K562 (cell line): Measurements from ENCODE around the gene SYN1. TPM values are rescaled to one million over a fixed set of nuclear protein-coding genes. Genes with fewer than 3 reads are reported as not detected.
A peak's percentile ranks its signal among the peaks of the same experiment; 100 is the strongest.

Source experiments
- KAT8 ChIP-seq: fragments of 450-650 bp; IDR thresholded peaks from 2 replicates; pipeline ENCODE4 v1.6.1; 2016; ENCODE audit warnings: low read depth, mild to moderate bottlenecking
- MCM5 ChIP-seq: fragments of 450-650 bp; IDR thresholded peaks from 2 replicates; pipeline ENCODE4 v1.6.1; 2016; ENCODE audit warnings: low read depth
- NFYB ChIP-seq: IDR thresholded peaks from 2 replicates; pipeline ENCODE4 v1.6.1; 2011; ENCODE audit warnings: mild to moderate bottlenecking, moderate library complexity; ENCODE audit not compliant: insufficient read length; ENCODE audit errors: extremely low read depth
- POLR2H ChIP-seq: IDR thresholded peaks from 2 replicates; pipeline ENCODE4 v1.6.1; 2016; ENCODE audit warnings: missing genetic modification characterization, low read depth, mild to moderate bottlenecking, control low read depth, missing compliant biosample characterization, moderate library complexity
- SIN3B ChIP-seq: fragments of 450-650 bp; IDR thresholded peaks from 2 replicates; pipeline ENCODE4 v1.6.1; 2017; ENCODE audit warnings: low read depth, mild to moderate bottlenecking, moderate library complexity
- XRCC5 ChIP-seq: fragments of 200-400 bp; formaldehyde crosslinking; IDR thresholded peaks from 2 replicates; pipeline ENCODE4 v1.6.1; 2017; ENCODE audit warnings: low read depth, mild to moderate bottlenecking, low read length
- YBX1 ChIP-seq: fragments of 450-650 bp; IDR thresholded peaks from 2 replicates; pipeline ENCODE4 v1.7.1; 2016; ENCODE audit warnings: mild to moderate bottlenecking
- ZNF124 ChIP-seq: sonication (generic); formaldehyde crosslinking; IDR thresholded peaks from 2 replicates; pipeline ENCODE4 v1.8.1; 2022; ENCODE audit warnings: missing genetic modification reagents
- ZNF444 ChIP-seq: fragments of 250-450 bp; sonication (Bioruptor Pico); IDR thresholded peaks from 2 replicates; pipeline ENCODE4 v1.4.0; 2020; ENCODE audit warnings: mild to moderate bottlenecking, moderate library complexity
- polyA plus RNA-seq, 8 experiments: library from polyadenylated mRNA; depleted of rRNA in 4 of 8; stranded (reverse) in 5 of 8; unstranded in 3 of 8; fragments of >200 nt; fragmentation: Nextera tagmentation in 2 of 8; fragmentation: Illumina TruSeq in 1 of 8; extraction: Ambion mirVana in 2 of 8; extraction: Trizol in 1 of 8; gene quantifications; 2 replicates each; pipeline versions ENCODE4 v1.2.1 to v1.2.3, GENCODE V29; 2011 to 2014; ENCODE audit warnings: inconsistent platforms in 1 of 8, missing spikeins in 1 of 8
- total RNA-seq, 7 experiments: library from RNA; depleted of rRNA in 6 of 7; stranded (reverse); fragments of >200 nt in 6 of 7; fragmentation: Illumina TruSeq in 2 of 7; extraction: Trizol in 2 of 7; gene quantifications; 2 replicates each; pipeline versions ENCODE4 v1.2.1 to v1.2.3, GENCODE V29; 2011 to 2021; ENCODE audit warnings: low replicate concordance in 1 of 7
- TF ChIP-seq, protein P1 (sequence below): fragments of 250-450 bp; sonication (Bioruptor Pico); IDR thresholded peaks from 2 replicates; pipeline ENCODE4 v1.5.1; 2021; ENCODE audit warnings: mild to moderate bottlenecking
- TF ChIP-seq, protein P2 (sequence below): fragments of 450-650 bp; IDR thresholded peaks from 2 replicates; pipeline ENCODE4 v1.6.1; 2016; ENCODE audit warnings: borderline replicate concordance
- TF ChIP-seq, protein P3 (sequence below): sonication (generic); formaldehyde crosslinking; IDR thresholded peaks from 2 replicates; pipeline ENCODE4 v1.8.0; 2023; ENCODE audit warnings: mild to moderate bottlenecking, missing genetic modification reagents
- TF ChIP-seq, protein P4 (sequence below): fragments of 200-800 bp; sonication (Bioruptor generic); IDR thresholded peaks from 2 replicates; pipeline ENCODE4 v1.6.1; 2016; ENCODE audit warnings: missing genetic modification characterization, missing compliant biosample characterization
- TF ChIP-seq, protein P5 (sequence below): sonication (generic); formaldehyde crosslinking; IDR thresholded peaks from 2 replicates; pipeline ENCODE4 v1.8.0; 2022; ENCODE audit warnings: mild to moderate bottlenecking, missing genetic modification reagents

Gene SYN1
- total and polyA plus RNA-seq, 9 of the 15 experiments (the other 6 are each of a cell fraction or from before 2014, with no cell fraction given) = 0.01 to 0.28 (median 0.18) TPM; not detected in 2

DNA sequence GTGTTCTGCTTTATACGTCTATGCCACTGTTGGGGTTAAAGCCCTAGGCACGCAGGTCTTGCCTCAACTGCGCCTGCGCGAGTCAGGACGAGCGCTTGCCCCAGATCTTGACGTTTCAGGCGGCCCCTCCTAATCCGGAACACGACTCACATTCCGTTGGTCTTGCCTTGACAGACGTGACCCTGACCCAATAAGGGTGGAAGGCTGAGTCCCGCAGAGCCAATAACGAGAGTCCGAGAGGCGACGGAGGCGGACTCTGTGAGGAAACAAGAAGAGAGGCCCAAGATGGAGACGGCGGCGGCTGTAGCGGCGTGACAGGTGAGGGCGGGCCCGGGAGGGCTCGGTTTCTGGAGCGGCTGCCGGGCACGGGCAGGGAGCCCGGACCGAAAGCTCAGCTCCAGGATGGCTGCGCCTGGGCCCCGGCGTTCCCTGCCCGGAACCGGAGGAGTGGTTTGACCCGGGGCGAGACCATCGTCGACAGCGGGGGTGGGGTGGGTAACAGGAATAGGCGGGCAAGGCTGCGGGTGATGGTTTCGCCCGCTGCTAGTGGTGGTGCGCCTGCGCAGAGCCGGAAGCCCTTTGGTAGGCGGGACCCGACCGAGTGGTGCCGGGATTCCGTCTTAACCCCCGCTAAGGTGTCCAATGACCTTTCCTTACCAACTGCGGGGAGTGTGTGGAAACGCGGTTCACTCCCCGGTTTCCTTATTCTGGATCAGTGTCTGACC is 58.6 kb downstream of the SYN1 start, which contains the start of gene ARAF (continued):
- TF ChIP-seq ZNF124 (CRISPR knock-in tag) (no peak), SIN3B (no peak), NFYB (peak; percentile 96), XRCC5 (no peak), KAT8 (no peak), ZNF444 (CRISPR knock-in tag) (no peak), YBX1 (no peak), MCM5 (no peak), POLR2H (tag) (peak; percentile 76)
- TF ChIP-seq, protein P1, sequence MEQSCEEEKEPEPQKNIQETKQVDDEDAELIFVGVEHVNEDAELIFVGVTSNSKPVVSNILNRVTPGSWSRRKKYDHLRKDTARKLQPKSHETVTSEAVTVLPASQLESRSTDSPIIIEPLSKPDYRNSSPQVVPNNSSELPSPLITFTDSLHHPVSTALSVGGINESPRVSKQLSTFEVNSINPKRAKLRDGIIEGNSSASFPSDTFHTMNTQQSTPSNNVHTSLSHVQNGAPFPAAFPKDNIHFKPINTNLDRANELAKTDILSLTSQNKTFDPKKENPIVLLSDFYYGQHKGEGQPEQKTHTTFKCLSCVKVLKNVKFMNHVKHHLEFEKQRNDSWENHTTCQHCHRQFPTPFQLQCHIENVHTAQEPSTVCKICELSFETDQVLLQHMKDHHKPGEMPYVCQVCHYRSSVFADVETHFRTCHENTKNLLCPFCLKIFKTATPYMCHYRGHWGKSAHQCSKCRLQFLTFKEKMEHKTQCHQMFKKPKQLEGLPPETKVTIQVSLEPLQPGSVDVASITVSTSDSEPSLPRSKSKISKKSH (CRISPR knock-in tag) = no peak
- TF ChIP-seq, protein P2, sequence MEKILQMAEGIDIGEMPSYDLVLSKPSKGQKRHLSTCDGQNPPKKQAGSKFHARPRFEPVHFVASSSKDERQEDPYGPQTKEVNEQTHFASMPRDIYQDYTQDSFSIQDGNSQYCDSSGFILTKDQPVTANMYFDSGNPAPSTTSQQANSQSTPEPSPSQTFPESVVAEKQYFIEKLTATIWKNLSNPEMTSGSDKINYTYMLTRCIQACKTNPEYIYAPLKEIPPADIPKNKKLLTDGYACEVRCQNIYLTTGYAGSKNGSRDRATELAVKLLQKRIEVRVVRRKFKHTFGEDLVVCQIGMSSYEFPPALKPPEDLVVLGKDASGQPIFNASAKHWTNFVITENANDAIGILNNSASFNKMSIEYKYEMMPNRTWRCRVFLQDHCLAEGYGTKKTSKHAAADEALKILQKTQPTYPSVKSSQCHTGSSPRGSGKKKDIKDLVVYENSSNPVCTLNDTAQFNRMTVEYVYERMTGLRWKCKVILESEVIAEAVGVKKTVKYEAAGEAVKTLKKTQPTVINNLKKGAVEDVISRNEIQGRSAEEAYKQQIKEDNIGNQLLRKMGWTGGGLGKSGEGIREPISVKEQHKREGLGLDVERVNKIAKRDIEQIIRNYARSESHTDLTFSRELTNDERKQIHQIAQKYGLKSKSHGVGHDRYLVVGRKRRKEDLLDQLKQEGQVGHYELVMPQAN = no peak
- TF ChIP-seq, protein P3, sequence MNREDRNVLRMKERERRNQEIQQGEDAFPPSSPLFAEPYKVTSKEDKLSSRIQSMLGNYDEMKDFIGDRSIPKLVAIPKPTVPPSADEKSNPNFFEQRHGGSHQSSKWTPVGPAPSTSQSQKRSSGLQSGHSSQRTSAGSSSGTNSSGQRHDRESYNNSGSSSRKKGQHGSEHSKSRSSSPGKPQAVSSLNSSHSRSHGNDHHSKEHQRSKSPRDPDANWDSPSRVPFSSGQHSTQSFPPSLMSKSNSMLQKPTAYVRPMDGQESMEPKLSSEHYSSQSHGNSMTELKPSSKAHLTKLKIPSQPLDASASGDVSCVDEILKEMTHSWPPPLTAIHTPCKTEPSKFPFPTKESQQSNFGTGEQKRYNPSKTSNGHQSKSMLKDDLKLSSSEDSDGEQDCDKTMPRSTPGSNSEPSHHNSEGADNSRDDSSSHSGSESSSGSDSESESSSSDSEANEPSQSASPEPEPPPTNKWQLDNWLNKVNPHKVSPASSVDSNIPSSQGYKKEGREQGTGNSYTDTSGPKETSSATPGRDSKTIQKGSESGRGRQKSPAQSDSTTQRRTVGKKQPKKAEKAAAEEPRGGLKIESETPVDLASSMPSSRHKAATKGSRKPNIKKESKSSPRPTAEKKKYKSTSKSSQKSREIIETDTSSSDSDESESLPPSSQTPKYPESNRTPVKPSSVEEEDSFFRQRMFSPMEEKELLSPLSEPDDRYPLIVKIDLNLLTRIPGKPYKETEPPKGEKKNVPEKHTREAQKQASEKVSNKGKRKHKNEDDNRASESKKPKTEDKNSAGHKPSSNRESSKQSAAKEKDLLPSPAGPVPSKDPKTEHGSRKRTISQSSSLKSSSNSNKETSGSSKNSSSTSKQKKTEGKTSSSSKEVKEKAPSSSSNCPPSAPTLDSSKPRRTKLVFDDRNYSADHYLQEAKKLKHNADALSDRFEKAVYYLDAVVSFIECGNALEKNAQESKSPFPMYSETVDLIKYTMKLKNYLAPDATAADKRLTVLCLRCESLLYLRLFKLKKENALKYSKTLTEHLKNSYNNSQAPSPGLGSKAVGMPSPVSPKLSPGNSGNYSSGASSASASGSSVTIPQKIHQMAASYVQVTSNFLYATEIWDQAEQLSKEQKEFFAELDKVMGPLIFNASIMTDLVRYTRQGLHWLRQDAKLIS (CRISPR knock-in tag) = peak; percentile 82; the same call in 1 of the 2 replicates
- TF ChIP-seq, protein P4, sequence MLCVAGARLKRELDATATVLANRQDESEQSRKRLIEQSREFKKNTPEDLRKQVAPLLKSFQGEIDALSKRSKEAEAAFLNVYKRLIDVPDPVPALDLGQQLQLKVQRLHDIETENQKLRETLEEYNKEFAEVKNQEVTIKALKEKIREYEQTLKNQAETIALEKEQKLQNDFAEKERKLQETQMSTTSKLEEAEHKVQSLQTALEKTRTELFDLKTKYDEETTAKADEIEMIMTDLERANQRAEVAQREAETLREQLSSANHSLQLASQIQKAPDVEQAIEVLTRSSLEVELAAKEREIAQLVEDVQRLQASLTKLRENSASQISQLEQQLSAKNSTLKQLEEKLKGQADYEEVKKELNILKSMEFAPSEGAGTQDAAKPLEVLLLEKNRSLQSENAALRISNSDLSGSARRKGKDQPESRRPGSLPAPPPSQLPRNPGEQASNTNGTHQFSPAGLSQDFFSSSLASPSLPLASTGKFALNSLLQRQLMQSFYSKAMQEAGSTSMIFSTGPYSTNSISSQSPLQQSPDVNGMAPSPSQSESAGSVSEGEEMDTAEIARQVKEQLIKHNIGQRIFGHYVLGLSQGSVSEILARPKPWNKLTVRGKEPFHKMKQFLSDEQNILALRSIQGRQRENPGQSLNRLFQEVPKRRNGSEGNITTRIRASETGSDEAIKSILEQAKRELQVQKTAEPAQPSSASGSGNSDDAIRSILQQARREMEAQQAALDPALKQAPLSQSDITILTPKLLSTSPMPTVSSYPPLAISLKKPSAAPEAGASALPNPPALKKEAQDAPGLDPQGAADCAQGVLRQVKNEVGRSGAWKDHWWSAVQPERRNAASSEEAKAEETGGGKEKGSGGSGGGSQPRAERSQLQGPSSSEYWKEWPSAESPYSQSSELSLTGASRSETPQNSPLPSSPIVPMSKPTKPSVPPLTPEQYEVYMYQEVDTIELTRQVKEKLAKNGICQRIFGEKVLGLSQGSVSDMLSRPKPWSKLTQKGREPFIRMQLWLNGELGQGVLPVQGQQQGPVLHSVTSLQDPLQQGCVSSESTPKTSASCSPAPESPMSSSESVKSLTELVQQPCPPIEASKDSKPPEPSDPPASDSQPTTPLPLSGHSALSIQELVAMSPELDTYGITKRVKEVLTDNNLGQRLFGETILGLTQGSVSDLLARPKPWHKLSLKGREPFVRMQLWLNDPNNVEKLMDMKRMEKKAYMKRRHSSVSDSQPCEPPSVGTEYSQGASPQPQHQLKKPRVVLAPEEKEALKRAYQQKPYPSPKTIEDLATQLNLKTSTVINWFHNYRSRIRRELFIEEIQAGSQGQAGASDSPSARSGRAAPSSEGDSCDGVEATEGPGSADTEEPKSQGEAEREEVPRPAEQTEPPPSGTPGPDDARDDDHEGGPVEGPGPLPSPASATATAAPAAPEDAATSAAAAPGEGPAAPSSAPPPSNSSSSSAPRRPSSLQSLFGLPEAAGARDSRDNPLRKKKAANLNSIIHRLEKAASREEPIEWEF (CRISPR knock-in tag) = no peak
- TF ChIP-seq, protein P5, sequence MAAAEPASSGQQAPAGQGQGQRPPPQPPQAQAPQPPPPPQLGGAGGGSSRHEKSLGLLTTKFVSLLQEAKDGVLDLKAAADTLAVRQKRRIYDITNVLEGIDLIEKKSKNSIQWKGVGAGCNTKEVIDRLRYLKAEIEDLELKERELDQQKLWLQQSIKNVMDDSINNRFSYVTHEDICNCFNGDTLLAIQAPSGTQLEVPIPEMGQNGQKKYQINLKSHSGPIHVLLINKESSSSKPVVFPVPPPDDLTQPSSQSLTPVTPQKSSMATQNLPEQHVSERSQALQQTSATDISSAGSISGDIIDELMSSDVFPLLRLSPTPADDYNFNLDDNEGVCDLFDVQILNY (CRISPR knock-in tag) = no peak
